BLaER1 treated with 17β-estradiol and CSF1 and Interleukin-3, amounts not matched to agents 10 nM and 100 nM (cell line): ENCODE results near the gene WDR64.

Experiments used
- H3K27ac ChIP-seq, 11 experiments: shearing (Covaris generic); formaldehyde crosslinking; 2 replicates each; pipeline ENCODE4 v1.8.1; 2022
- H3K27me3 ChIP-seq, 11 experiments: shearing (Covaris generic); formaldehyde crosslinking; 2 replicates each; pipeline ENCODE4 v1.8.1; 2022
- H3K36me3 ChIP-seq, 11 experiments: shearing (Covaris generic); formaldehyde crosslinking; 2 replicates each; pipeline ENCODE4 v1.8.1; 2022
- H3K4me1 ChIP-seq, 10 experiments: shearing (Covaris generic); formaldehyde crosslinking; 2 replicates each; pipeline ENCODE4 v1.8.1; 2022
- H3K4me2 ChIP-seq, 11 experiments: shearing (Covaris generic); formaldehyde crosslinking; 2 replicates each; pipeline ENCODE4 v1.8.1; 2022
- H3K4me3 ChIP-seq, 10 experiments: shearing (Covaris generic); formaldehyde crosslinking; 2 replicates each; pipeline ENCODE4 v1.8.1; 2022
- H3K9ac ChIP-seq, 11 experiments: shearing (Covaris generic); formaldehyde crosslinking; 2 replicates each; pipeline ENCODE4 v1.8.1; 2022
- H3K9me3 ChIP-seq, 11 experiments: shearing (Covaris generic); formaldehyde crosslinking; replicated peaks in 1 of 11; 2 replicates each; pipeline ENCODE4 v1.8.1; 2022
- H4K20me1 ChIP-seq, 11 experiments: shearing (Covaris generic); formaldehyde crosslinking; 2 replicates each; pipeline ENCODE4 v1.8.1; 2022
- Cebpa-rat ChIP-seq, 11 experiments: shearing (Covaris generic); IDR thresholded peaks; 2 replicates each; pipeline ENCODE4 v1.8.1; 2022

The WDR64 gene

GRCh38 chr1:241627453-241628259 lies 24.4 kb upstream of the WDR64 start:
- Histone ChIP-seq H3K27me3 (no peaks in the 10 kb centered on the region), H3K9ac (peak overlapping the region; percentile 13 to 63 (median 50); a peak in 15 of 22 replicates), H3K4me1 (peaks cover 19 to 55% (median 47%) of the 10 kb centered on the region in 10 experiments), H3K4me3 (peak overlapping the region in 8 of 10 experiments; percentile 5 to 49 (median 31); a peak in 11 of 20 replicates), H3K27ac (peak overlapping the region; percentile 21 to 69 (median 55); a peak in 19 of 22 replicates), H4K20me1 (peaks cover 0 to 7% (median 0%) of the 10 kb centered on the region in 11 experiments; a peak in 2 of 22 replicates), H3K4me2 (peak overlapping the region; percentile 50 to 84 (median 66)), H3K36me3 (peaks cover 11 to 53% (median 37%) of the 10 kb centered on the region in 11 experiments; a peak in 20 of 22 replicates), H3K9me3 (no peaks in the 10 kb centered on the region; a peak in 2 of 22 replicates)
- no peak for TF ChIP-seq Cebpa-rat (IDR thresholded peaks at IDR 0.05)

GRCh38 chr1:241630005-241630404 lies 22.1 kb upstream of the WDR64 start:
- H3K9ac ChIP-seq = no peak overlapping the region
- no peak overlapping the region for H3K4me3 ChIP-seq
- H3K9me3 ChIP-seq = peaks cover 0 to 6% (median under 1%) of the 10 kb centered on the region in 11 experiments; a peak in 8 of 22 replicates
- H3K27ac ChIP-seq = no peak overlapping the region
- H4K20me1 ChIP-seq = peaks cover 0 to 4% (median 0%) of the 10 kb centered on the region in 11 experiments; a peak in 2 of 22 replicates
- H3K4me1 ChIP-seq = peaks cover 28 to 76% (median 61%) of the 10 kb centered on the region in 10 experiments
- H3K36me3 ChIP-seq = peaks cover 1 to 60% (median 42%) of the 10 kb centered on the region in 11 experiments
- TF ChIP-seq Cebpa-rat (IDR thresholded peaks at IDR 0.05) = no peak
- no peaks in the 10 kb centered on the region for H3K27me3 ChIP-seq
- H3K4me2 ChIP-seq = peak overlapping the region in 7 of 11 experiments; percentile 23 to 72 (median 52); a peak in 13 of 22 replicates

- Histone ChIP-seq H3K9ac (no peak overlapping the region), H3K27me3 (no peaks in the 10 kb centered on the region), H3K9me3 (peaks cover 0 to 11% (median 4%) of the 10 kb centered on the region in 11 experiments; a peak in 9 of 22 replicates), H3K4me2 (peak overlapping the region in 7 of 11 experiments; percentile 3 to 72 (median 52); a peak in 10 of 22 replicates), H3K36me3 (peaks cover 0 to 60% (median 42%) of the 10 kb centered on the region in 11 experiments; a peak in 21 of 22 replicates), H3K4me1 (peaks cover 32 to 81% (median 66%) of the 10 kb centered on the region in 10 experiments), H3K4me3 (no peak overlapping the region), H3K27ac (no peak overlapping the region), H4K20me1 (peaks cover 0 to 4% (median 0%) of the 10 kb centered on the region in 11 experiments; a peak in 2 of 22 replicates)
- no peak for TF ChIP-seq Cebpa-rat (IDR thresholded peaks at IDR 0.05)
These were observed 21.6 kb upstream of the WDR64 start for GRCh38 chr1:241630476-241630875.

- no peaks in the 10 kb centered on the region for H3K27me3 ChIP-seq
- no peak overlapping the region for H3K27ac ChIP-seq
- TF ChIP-seq Cebpa-rat (IDR thresholded peaks at IDR 0.05) = no peak
- peaks cover 0 to 60% (median 41%) of the 10 kb centered on the region in 11 experiments; a peak in 21 of 22 replicates for H3K36me3 ChIP-seq
- H3K4me2 ChIP-seq = peak overlapping the region in 6 of 11 experiments; percentile 3 to 72 (median 52); a peak in 10 of 22 replicates
- H3K4me1 ChIP-seq = peaks cover 36 to 85% (median 70%) of the 10 kb centered on the region in 10 experiments
- peaks cover 0 to 4% (median 0%) of the 10 kb centered on the region in 11 experiments; a peak in 2 of 22 replicates for H4K20me1 ChIP-seq
- peaks cover 0 to 11% (median 4%) of the 10 kb centered on the region in 11 experiments; a peak in 9 of 22 replicates for H3K9me3 ChIP-seq
- H3K9ac ChIP-seq = no peak overlapping the region
- H3K4me3 ChIP-seq = no peak overlapping the region
These were observed 21.2 kb upstream of the WDR64 start for GRCh38 chr1:241630899-241631298.

GRCh38 chr1:241631674-241632073 lies 20.4 kb upstream of the WDR64 start:
- Histone ChIP-seq H3K4me2 (peak overlapping the region; percentile 3 to 60 (median 45); a peak in 21 of 22 replicates), H3K27ac (peak overlapping the region in 2 of 11 experiments; percentile 5 to 12; a peak in 1 of 22 replicates), H3K4me1 (peaks cover 42 to 93% (median 77%) of the 10 kb centered on the region in 10 experiments), H3K27me3 (no peaks in the 10 kb centered on the region), H3K4me3 (no peak overlapping the region), H3K36me3 (peaks cover 0 to 59% (median 38%) of the 10 kb centered on the region in 11 experiments; a peak in 19 of 22 replicates), H4K20me1 (peaks cover 0 to 4% (median 0%) of the 10 kb centered on the region in 11 experiments; a peak in 3 of 22 replicates), H3K9me3 (peaks cover 0 to 11% (median 4%) of the 10 kb centered on the region in 11 experiments; a peak in 9 of 22 replicates), H3K9ac (peak overlapping the region in 1 of 11 experiments; percentile 21; a peak in 1 of 22 replicates)
- TF ChIP-seq Cebpa-rat (IDR thresholded peaks at IDR 0.05) = no peak

- no peak for TF ChIP-seq Cebpa-rat (IDR thresholded peaks at IDR 0.05)
- Histone ChIP-seq H3K4me1 (peaks cover 52 to 98% (median 82%) of the 10 kb centered on the region in 10 experiments), H3K4me2 (peak overlapping the region in 2 of 11 experiments; percentile 49 to 55; a peak in 4 of 22 replicates), H3K27ac (no peak overlapping the region), H3K4me3 (no peak overlapping the region), H3K36me3 (peaks cover 0 to 60% (median 45%) of the 10 kb centered on the region in 11 experiments; a peak in 19 of 22 replicates), H3K27me3 (no peaks in the 10 kb centered on the region), H3K9ac (no peak overlapping the region), H4K20me1 (peaks cover 0 to 17% (median 6%) of the 10 kb centered on the region in 11 experiments; a peak in 11 of 22 replicates), H3K9me3 (peaks cover 0 to 11% (median 4%) of the 10 kb centered on the region in 11 experiments; a peak in 9 of 22 replicates)
These were observed 19.1 kb upstream of the WDR64 start for GRCh38 chr1:241632987-241633386.

GRCh38 chr1:241635556-241636152 lies 16.4 kb upstream of the WDR64 start:
- no peak overlapping the region for H3K9ac ChIP-seq
- peak overlapping the region; percentile 75 to 98 (median 89) for H3K4me2 ChIP-seq
- H3K4me1 ChIP-seq = peaks cover 55 to 82% (median 68%) of the 10 kb centered on the region in 10 experiments
- H3K27me3 ChIP-seq = no peaks in the 10 kb centered on the region
- peak overlapping the region in 7 of 11 experiments; percentile 6 to 63 (median 35); a peak in 11 of 22 replicates for H3K27ac ChIP-seq
- peaks cover 0 to 24% (median 12%) of the 10 kb centered on the region in 11 experiments; a peak in 11 of 22 replicates for H4K20me1 ChIP-seq
- TF ChIP-seq Cebpa-rat (IDR thresholded peaks at IDR 0.05) = no peak
- peak overlapping the region in 3 of 10 experiments; percentile 1 to 25 (median 24); a peak in 4 of 20 replicates for H3K4me3 ChIP-seq
- peaks cover 0 to 60% (median 45%) of the 10 kb centered on the region in 11 experiments; a peak in 19 of 22 replicates for H3K36me3 ChIP-seq
- H3K9me3 ChIP-seq = peaks cover 0 to 11% (median 4%) of the 10 kb centered on the region in 11 experiments; a peak in 9 of 22 replicates

GRCh38 chr1:241636291-241636690 lies 15.8 kb upstream of the WDR64 start:
- H3K4me3 ChIP-seq = 0 out of 20 replicates have a peak overlapping the region, but pooled peaks of 1 of the 10 experiments have one; percentile 86
- TF ChIP-seq Cebpa-rat (IDR thresholded peaks at IDR 0.05) = no peak
- H3K4me2 ChIP-seq = peak overlapping the region; percentile 75 to 98 (median 89); a peak in 19 of 22 replicates
- H3K9me3 ChIP-seq = peaks cover 0 to 11% (median 4%) of the 10 kb centered on the region in 11 experiments; a peak in 9 of 22 replicates
- H3K9ac ChIP-seq = no peak overlapping the region
- H3K27ac ChIP-seq = no peak overlapping the region; a peak in 1 of 22 replicates
- H4K20me1 ChIP-seq = peaks cover 0 to 24% (median 12%) of the 10 kb centered on the region in 11 experiments; a peak in 11 of 22 replicates
- H3K36me3 ChIP-seq = peaks cover 0 to 60% (median 45%) of the 10 kb centered on the region in 11 experiments; a peak in 19 of 22 replicates
- peaks cover 61 to 82% (median 70%) of the 10 kb centered on the region in 10 experiments for H3K4me1 ChIP-seq
- H3K27me3 ChIP-seq = no peaks in the 10 kb centered on the region
